Dendritic cell treated with granulocyte-macrophage colony-stimulating factor and Interleukin-4, amounts not matched to agents 40 ng/mL and 50 ng/mL, for 4 days (primary cell): ENCODE measurements around the gene FGB.
A peak's percentile ranks its signal among the peaks of the same experiment; 100 is the strongest.

Experiments
- H3K27ac Mint-ChIP-seq: one replicate; pipeline ENCODE4 v1.8.0; 2022; ENCODE audit warnings: mild to moderate bottlenecking, mixed read lengths
- H3K27me3 Mint-ChIP-seq: one replicate; pipeline ENCODE4 v1.8.0; 2022; ENCODE audit warnings: mild to moderate bottlenecking, mixed read lengths
- H3K36me3 Mint-ChIP-seq: one replicate; pipeline ENCODE4 v1.8.0; 2022; ENCODE audit warnings: low read depth, mixed read lengths
- H3K4me1 Mint-ChIP-seq: one replicate; pipeline ENCODE4 v1.8.0; 2022; ENCODE audit warnings: low read depth, mixed read lengths
- H3K4me3 Mint-ChIP-seq: one replicate; pipeline ENCODE4 v1.8.0; 2022; ENCODE audit warnings: mild to moderate bottlenecking, moderate library complexity, mixed read lengths
- H3K9me3 Mint-ChIP-seq: one replicate; pipeline ENCODE4 v1.8.0; 2022; ENCODE audit warnings: mixed read lengths
- intact Hi-C: fragments of 100-400 bp; cut with micrococcal nuclease; formaldehyde crosslinking; loops from one replicate; pipeline ENCODE4 v1.15.0; 2022

The FGB gene

GRCh38 chr4:154562697-154563254 is at the start of gene FGB:
TSS of gene FGB (plus strand) at chr4:154563011. CDS start at chr4:154563019, 8 bp downstream.
- Mint-ChIP-seq H3K4me3 (no peak within 1 kb of the TSS), H3K9me3 (no peaks in the 10 kb centered on the region), H3K27ac (no peak within 1 kb of the TSS), H3K27me3 (no peaks in the 10 kb centered on the region), H3K36me3 (no peaks in the 10 kb centered on the region), H3K4me1 (no peaks in the 10 kb centered on the region)
- intact Hi-C loops: no loop called here

GRCh38 chr4:154516318-154517029 is 46.3 kb upstream of the FGB start:
- H3K4me1 Mint-ChIP-seq: no peaks in the 10 kb centered on the region
- H3K36me3 Mint-ChIP-seq: no peaks in the 10 kb centered on the region
- intact Hi-C loops: no loop called here
- H3K27ac Mint-ChIP-seq: no peak overlapping the region
- H3K9me3 Mint-ChIP-seq: no peaks in the 10 kb centered on the region
- no peak overlapping the region for H3K4me3 Mint-ChIP-seq
- H3K27me3 Mint-ChIP-seq: peaks cover 22% of the 10 kb centered on the region

- no peaks in the 10 kb centered on the region for H3K36me3 Mint-ChIP-seq
- intact Hi-C loops: no loop called here
- peaks cover 20% of the 10 kb centered on the region for H3K27me3 Mint-ChIP-seq
- no peaks in the 10 kb centered on the region for H3K4me1 Mint-ChIP-seq
- H3K4me3 Mint-ChIP-seq: no peak overlapping the region
- no peaks in the 10 kb centered on the region for H3K9me3 Mint-ChIP-seq
- no peak overlapping the region for H3K27ac Mint-ChIP-seq
These were observed 45.2 kb upstream of the FGB start for GRCh38 chr4:154517591-154517990.

DNA sequence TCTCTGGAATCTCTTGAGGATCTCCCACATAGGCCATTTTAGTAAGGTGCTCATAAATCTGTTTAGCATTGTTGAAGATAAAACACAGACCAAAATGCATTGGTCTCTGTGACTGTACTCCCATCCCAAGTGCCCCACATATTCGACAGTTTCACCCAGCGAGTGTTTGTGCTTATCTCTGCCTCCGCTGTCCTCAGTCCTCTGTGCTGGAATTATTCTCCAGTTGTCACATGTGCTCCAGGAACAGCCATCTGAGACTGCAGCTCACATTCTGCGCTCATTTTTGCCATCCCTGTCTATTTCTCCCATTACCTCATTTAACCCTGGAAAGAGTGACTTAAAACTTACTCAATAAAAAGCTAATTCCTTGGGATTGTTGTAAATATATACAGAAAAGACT is 43.6 kb upstream of the FGB start:
- intact Hi-C loops: no loop called here
- no peaks in the 10 kb centered on the region for H3K9me3 Mint-ChIP-seq
- H3K27me3 Mint-ChIP-seq: peaks cover 14% of the 10 kb centered on the region
- H3K36me3 Mint-ChIP-seq: no peaks in the 10 kb centered on the region
- no peaks in the 10 kb centered on the region for H3K4me1 Mint-ChIP-seq
- H3K4me3 Mint-ChIP-seq: no peak overlapping the region
- H3K27ac Mint-ChIP-seq: no peak overlapping the region

DNA sequence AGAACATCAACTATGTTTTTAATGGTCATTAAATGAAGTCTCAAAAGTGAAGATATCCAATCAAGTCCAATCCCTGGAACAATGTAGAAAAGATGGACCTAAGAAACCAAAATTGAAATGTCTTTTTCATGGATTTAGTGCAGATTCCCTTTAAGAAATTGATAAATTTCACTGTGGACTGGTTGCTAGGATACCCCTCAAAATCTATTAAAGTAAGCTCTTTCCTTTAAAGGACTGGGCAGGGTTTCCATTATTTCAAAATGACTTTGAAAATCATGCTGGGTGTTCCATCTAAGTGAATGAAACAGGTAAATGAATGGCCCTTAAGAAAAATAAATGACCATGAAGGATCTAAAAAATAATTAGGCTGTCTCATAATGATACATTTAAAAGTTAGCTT is 41.2 kb upstream of the FGB start:
- H3K4me3 Mint-ChIP-seq: no peak overlapping the region

DNA sequence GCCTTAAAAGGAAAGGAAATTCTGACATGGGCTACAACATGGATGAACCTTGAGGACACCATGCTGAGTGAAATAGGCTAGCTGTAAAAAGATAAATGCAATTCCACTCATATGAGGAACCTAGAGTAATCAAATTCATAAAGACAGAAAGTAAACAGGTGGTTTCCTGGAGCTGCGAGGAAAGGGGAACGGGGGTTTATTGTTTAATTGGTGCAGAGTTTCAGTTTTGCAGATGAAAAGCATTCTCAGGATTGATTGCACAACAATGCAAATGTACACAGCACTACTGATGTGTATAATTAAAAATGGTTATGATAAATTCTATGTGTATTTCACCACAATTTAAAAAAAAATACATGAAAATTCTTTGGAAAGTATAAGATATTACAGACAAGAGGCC is 36.7 kb upstream of the FGB start:
- H3K4me1 Mint-ChIP-seq: peaks cover 6% of the 10 kb centered on the region
- peaks cover 2% of the 10 kb centered on the region for H3K27me3 Mint-ChIP-seq
- H3K9me3 Mint-ChIP-seq: no peaks in the 10 kb centered on the region
- intact Hi-C loops: no loop called here
- H3K4me3 Mint-ChIP-seq: no peak overlapping the region
- H3K36me3 Mint-ChIP-seq: no peaks in the 10 kb centered on the region
- no peak overlapping the region for H3K27ac Mint-ChIP-seq

More for the DNA sequence above, 41.2 kb upstream of the FGB start:
- Mint-ChIP-seq H3K27ac (no peak overlapping the region), H3K36me3 (no peaks in the 10 kb centered on the region), H3K27me3 (peaks cover 12% of the 10 kb centered on the region), H3K4me1 (peaks cover 2% of the 10 kb centered on the region), H3K9me3 (no peaks in the 10 kb centered on the region)
- intact Hi-C loops: no loop called here

DNA sequence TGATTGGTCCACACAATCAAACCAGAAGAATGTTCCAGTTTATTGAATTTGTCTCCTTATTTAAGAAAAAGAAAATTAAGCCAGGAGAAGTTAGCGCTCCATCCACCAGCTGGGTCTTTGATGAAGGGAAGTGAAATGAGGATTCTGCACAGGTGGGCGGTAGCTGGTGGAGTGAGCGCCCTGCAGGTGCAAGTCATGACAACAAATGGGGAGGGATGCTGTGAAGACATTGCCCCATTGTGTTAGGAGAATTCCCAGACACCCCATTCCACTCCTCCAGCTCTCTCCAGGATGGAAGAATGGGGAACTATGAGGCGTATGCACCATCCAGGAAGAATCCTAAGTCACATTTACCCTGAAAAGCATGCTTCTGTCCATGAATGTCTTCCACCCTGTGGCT is 35.5 kb upstream of the FGB start:
- no peak overlapping the region for H3K27ac Mint-ChIP-seq
- intact Hi-C loops: no loop called here
- H3K9me3 Mint-ChIP-seq: no peaks in the 10 kb centered on the region
- no peak overlapping the region for H3K4me3 Mint-ChIP-seq
- peaks cover 6% of the 10 kb centered on the region for H3K4me1 Mint-ChIP-seq
- H3K27me3 Mint-ChIP-seq: peaks cover 2% of the 10 kb centered on the region
- no peaks in the 10 kb centered on the region for H3K36me3 Mint-ChIP-seq

- Mint-ChIP-seq H3K27ac (no peak overlapping the region), H3K9me3 (no peaks in the 10 kb centered on the region), H3K4me1 (peaks cover 6% of the 10 kb centered on the region), H3K4me3 (no peak overlapping the region), H3K36me3 (no peaks in the 10 kb centered on the region), H3K27me3 (peaks cover 2% of the 10 kb centered on the region)
- intact Hi-C loops: no loop called here
These were observed 33.9 kb upstream of the FGB start for GRCh38 chr4:154528869-154529268.

DNA sequence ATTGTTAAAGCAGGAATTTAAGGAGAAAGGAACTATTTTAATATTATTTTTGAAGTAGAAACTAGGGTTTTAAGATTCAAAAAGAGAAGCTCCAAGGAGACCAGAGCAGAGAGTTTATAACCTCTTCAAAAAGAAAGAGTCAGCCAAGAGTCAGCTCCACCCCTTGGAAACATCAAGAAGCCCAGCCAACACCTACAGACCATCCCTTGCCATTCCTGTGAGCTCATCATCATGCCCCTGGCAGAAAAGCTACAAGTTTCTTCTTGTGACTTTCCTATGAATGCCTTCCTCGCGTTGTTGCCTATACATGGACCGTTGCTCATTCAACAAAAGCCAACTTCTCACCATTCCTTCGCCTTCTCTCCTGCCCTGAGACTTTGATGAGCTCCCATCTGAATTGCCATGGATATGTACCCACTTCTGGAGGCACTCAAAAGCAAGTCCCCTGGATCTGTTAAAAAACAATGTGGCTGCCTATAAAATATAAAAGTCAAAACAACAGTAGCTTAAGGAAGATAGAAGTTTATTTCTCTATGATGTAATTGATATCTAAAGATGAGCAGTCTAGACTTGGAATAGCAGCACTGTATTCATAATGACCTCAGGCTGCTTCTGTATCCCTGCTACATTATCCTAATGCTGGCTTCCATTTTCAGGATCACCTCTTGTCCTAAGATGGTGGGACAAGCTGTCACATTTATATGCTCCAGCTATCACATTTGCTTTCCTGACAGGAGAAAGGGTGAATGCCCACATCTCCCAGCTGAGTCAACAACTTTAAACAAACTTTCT is 32.9 kb upstream of the FGB start:
- Mint-ChIP-seq H3K27me3 (peaks cover 2% of the 10 kb centered on the region), H3K4me3 (no peak overlapping the region), H3K9me3 (no peaks in the 10 kb centered on the region), H3K27ac (no peak overlapping the region), H3K36me3 (no peaks in the 10 kb centered on the region), H3K4me1 (peaks cover 6% of the 10 kb centered on the region)
- intact Hi-C loops: no loop called here

- H3K9me3 Mint-ChIP-seq: no peaks in the 10 kb centered on the region
These were observed 28.5 kb upstream of the FGB start for GRCh38 chr4:154534296-154534695.

GRCh38 chr4:154542271-154542879 is 20.4 kb upstream of the FGB start:
- intact Hi-C loops: no loop called here
- Mint-ChIP-seq H3K4me1 (peaks cover 5% of the 10 kb centered on the region), H3K27me3 (no peaks in the 10 kb centered on the region), H3K27ac (no peak overlapping the region), H3K4me3 (no peak overlapping the region), H3K9me3 (no peaks in the 10 kb centered on the region), H3K36me3 (peaks cover 70% of the 10 kb centered on the region)

More at GRCh38 chr4:154534296-154534695, 28.5 kb upstream of the FGB start:
- H3K36me3 Mint-ChIP-seq: peaks cover 19% of the 10 kb centered on the region
- intact Hi-C loops: no loop called here
- H3K4me1 Mint-ChIP-seq: peaks cover 5% of the 10 kb centered on the region
- no peak overlapping the region for H3K4me3 Mint-ChIP-seq
- H3K27me3 Mint-ChIP-seq: no peaks in the 10 kb centered on the region
- no peak overlapping the region for H3K27ac Mint-ChIP-seq

- Mint-ChIP-seq H3K36me3 (peaks cover 65% of the 10 kb centered on the region), H3K4me3 (no peak overlapping the region), H3K27me3 (no peaks in the 10 kb centered on the region), H3K27ac (no peak overlapping the region), H3K9me3 (no peaks in the 10 kb centered on the region), H3K4me1 (peaks cover 14% of the 10 kb centered on the region)
- intact Hi-C loops: no loop called here
These were observed 17.1 kb upstream of the FGB start for GRCh38 chr4:154545689-154546088.

GRCh38 chr4:154549894-154550790 is 12.7 kb upstream of the FGB start, which contains the start of gene PLRG1:
TSS of gene PLRG1 (minus strand) at chr4:154550400. CDS start at chr4:154550308, 92 bp downstream.
- Mint-ChIP-seq H3K36me3 (peaks cover 32% of the 10 kb centered on the region), H3K27ac (peak within 1 kb of the TSS; percentile 92), H3K4me3 (peak within 1 kb of the TSS; percentile 100), H3K4me1 (peaks cover 14% of the 10 kb centered on the region), H3K27me3 (no peaks in the 10 kb centered on the region), H3K9me3 (no peaks in the 10 kb centered on the region)
- intact Hi-C loops: loop anchor here (1.0 to 10.0 kb wide), 4 partner anchors 68 to 1235 kb away; no protein-coding TSS in a partner anchor
